Nephron progenitor cell (in vitro differentiated cells): ENCODE measurements around the gene KCMF1.

Experiments
- DNase-seq: peaks from one replicate; pipeline ENCODE4 v3.0.0; 2021
- H3K27ac Mint-ChIP-seq: 2 replicates; pipeline ENCODE4 v1.8.0; 2021; ENCODE audit warnings: mild to moderate bottlenecking, moderate library complexity, mixed read lengths
- H3K27me3 Mint-ChIP-seq: 2 replicates; pipeline ENCODE4 v1.8.0; 2021; ENCODE audit warnings: mild to moderate bottlenecking, low read depth, mixed read lengths; ENCODE audit not compliant: poor library complexity
- H3K36me3 Mint-ChIP-seq: 2 replicates; pipeline ENCODE4 v1.8.0; 2021; ENCODE audit warnings: low read depth, mixed read lengths
- H3K4me1 Mint-ChIP-seq: 2 replicates; pipeline ENCODE4 v1.8.0; 2021; ENCODE audit warnings: mixed read lengths
- H3K4me3 Mint-ChIP-seq: 2 replicates; pipeline ENCODE4 v1.8.0; 2021; ENCODE audit warnings: mild to moderate bottlenecking, moderate library complexity, mixed read lengths
- H3K9me3 Mint-ChIP-seq: 2 replicates; pipeline ENCODE4 v1.8.0; 2021; ENCODE audit warnings: mild to moderate bottlenecking, moderate library complexity, mixed read lengths
- TF ChIP-seq, protein P1 (sequence below): fragments of 200-600 bp; sonication (generic); IDR thresholded peaks from 2 replicates; pipeline ENCODE4 v1.5.0; 2021; ENCODE audit warnings: antibody characterized with exemption

The KCMF1 gene

DNA sequence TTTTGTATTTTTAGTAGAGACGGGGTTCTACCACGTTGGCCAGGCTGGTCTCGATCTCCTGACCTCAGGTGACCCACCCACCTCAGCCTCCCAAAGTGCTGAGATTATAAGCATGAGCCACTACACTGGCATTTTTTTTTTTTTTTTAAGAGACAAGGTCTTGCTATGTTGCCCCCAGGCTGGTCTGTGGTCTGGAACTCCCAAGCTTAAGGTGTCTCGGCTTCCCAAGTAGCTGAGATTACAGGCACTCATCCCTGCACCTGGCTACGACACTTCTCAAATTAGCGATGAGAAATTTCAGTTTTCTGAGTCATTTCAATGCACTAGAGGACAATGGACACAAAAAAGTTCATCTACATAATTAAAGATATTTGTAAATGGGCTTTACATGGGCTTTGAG, 125.7 kb downstream of the KCMF1 start:
- no peak for DNase-seq
- Mint-ChIP-seq H3K27me3 (peaks cover 21% of the 10 kb centered on the region), H3K27ac (no peak overlapping the region), H3K4me1 (no peaks in the 10 kb centered on the region), H3K4me3 (no peak overlapping the region), H3K36me3 (no peaks in the 10 kb centered on the region), H3K9me3 (peaks cover 15% of the 10 kb centered on the region)
- TF ChIP-seq, protein P1, sequence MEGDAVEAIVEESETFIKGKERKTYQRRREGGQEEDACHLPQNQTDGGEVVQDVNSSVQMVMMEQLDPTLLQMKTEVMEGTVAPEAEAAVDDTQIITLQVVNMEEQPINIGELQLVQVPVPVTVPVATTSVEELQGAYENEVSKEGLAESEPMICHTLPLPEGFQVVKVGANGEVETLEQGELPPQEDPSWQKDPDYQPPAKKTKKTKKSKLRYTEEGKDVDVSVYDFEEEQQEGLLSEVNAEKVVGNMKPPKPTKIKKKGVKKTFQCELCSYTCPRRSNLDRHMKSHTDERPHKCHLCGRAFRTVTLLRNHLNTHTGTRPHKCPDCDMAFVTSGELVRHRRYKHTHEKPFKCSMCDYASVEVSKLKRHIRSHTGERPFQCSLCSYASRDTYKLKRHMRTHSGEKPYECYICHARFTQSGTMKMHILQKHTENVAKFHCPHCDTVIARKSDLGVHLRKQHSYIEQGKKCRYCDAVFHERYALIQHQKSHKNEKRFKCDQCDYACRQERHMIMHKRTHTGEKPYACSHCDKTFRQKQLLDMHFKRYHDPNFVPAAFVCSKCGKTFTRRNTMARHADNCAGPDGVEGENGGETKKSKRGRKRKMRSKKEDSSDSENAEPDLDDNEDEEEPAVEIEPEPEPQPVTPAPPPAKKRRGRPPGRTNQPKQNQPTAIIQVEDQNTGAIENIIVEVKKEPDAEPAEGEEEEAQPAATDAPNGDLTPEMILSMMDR, result no peak

DNA sequence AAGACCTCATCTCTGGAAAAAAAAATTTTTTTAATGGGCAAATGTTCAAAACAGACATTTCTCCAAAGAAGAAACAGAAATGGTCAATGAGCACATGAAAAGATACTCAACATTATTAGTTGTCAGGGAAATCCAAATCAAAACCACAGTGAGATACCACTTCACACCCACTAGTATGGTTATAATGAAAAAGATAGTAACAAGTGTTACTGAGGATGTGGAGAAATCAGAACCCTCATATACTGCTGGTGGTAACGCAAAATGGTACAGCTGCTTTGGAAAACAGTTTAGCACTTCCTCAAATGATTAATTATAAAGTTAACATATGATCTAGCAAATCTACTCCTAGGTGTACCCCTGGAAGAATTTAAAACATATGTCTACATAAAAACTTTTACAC, 133.3 kb downstream of the KCMF1 start:
- Mint-ChIP-seq H3K36me3 (no peaks in the 10 kb centered on the region), H3K4me1 (no peaks in the 10 kb centered on the region), H3K27ac (no peak overlapping the region), H3K27me3 (peaks cover 19% of the 10 kb centered on the region), H3K4me3 (no peak overlapping the region), H3K9me3 (no peaks in the 10 kb centered on the region)
- no peak for DNase-seq
- TF ChIP-seq, protein P1, result no peak

DNA sequence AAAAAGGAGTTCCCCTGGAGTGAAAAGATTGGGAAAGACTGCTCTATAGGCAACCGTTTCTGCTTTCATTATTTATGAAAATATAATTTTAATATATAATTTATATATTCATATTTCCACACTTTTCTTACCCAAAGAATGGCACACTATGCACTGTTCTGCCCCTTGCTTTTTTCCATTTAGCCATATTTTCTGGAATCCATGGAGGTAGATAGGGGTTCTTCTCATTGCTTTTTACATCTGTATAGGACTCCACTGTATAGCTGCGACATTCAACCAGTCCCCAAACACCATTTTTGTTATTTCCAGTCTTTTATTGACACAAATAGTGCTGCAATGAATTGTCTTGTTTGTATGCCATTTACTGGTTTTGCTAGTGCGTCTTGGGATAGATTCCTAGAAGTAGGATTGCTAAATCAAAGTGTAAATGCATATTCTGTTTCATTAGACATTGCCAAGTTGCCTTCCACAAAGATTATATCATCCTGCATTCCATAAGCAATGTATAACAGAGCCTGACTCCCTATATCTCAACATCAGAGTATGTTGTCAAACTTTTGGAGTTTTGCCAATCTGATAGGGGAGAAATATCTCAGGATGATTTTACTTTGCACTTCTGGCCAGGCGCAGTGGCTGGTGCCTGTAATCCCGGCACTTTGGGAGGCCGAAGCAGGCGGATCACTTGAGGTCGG, 135.7 kb downstream of the KCMF1 start:
- Mint-ChIP-seq H3K4me1 (no peaks in the 10 kb centered on the region), H3K27ac (no peak overlapping the region), H3K27me3 (peaks cover 16% of the 10 kb centered on the region), H3K4me3 (no peak overlapping the region), H3K36me3 (no peaks in the 10 kb centered on the region), H3K9me3 (peaks cover 7% of the 10 kb centered on the region)
- TF ChIP-seq, protein P1, result no peak
- DNase-seq, result no peak
